GM12878 (cell line): ENCODE data around the gene NPC1.

Experiments
- ATF2 ChIP-seq: IDR thresholded peaks from 2 replicates; pipeline ENCODE4 v1.6.1; 2012; ENCODE audit warnings: low read length, inconsistent platforms
- CEBPB ChIP-seq, 2 experiments: fragments of 150-350 bp in 1 of 2; IDR thresholded peaks; 2 replicates each; pipeline ENCODE4 v1.6.1; 2012 to 2014; ENCODE audit warnings: low read depth in 2 of 2, low read length in 2 of 2, borderline replicate concordance in 1 of 2, inconsistent platforms in 1 of 2
- CREM ChIP-seq: IDR thresholded peaks from 2 replicates; pipeline ENCODE4 v1.6.1; 2014; ENCODE audit warnings: antibody characterized with exemption, low read depth
- CTCF ChIP-seq, 3 experiments: IDR thresholded peaks in 2 of 3; conservative IDR thresholded peaks in 1 of 3; 2 replicates each; pipeline ENCODE4 v1.5.1; 2011; ENCODE audit warnings: low read depth in 3 of 3, low read length in 3 of 3, mild to moderate bottlenecking in 3 of 3, control low read depth in 2 of 3, moderate library complexity in 2 of 3, inconsistent platforms in 1 of 3, mixed read lengths in 1 of 3; ENCODE audit not compliant: control insufficient read depth in 2 of 3, insufficient read depth in 1 of 3; ENCODE audit errors: extremely low read depth in 1 of 3
- EGR1 ChIP-seq, 2 experiments: IDR thresholded peaks; 1 replicate in 1 of 2; 2 replicates in 1 of 2; pipeline ENCODE4 v1.6.1; 2011 to 2012; ENCODE audit warnings: low read depth in 2 of 2, low read length in 2 of 2, borderline replicate concordance in 1 of 2, mild to moderate bottlenecking in 1 of 2, moderate library complexity in 1 of 2
- EZH2 ChIP-seq: IDR thresholded peaks from 2 replicates; pipeline ENCODE4 v1.6.1; 2012; ENCODE audit warnings: low read depth, mild to moderate bottlenecking, control low read depth, inconsistent platforms, low read length, borderline replicate concordance; ENCODE audit not compliant: control insufficient read depth
- HDAC2 ChIP-seq: fragments of 200-600 bp; sonication (generic); IDR thresholded peaks from 2 replicates; pipeline ENCODE4 v1.6.1; 2017
- NFYA ChIP-seq: IDR thresholded peaks from 2 replicates; pipeline ENCODE4 v1.6.1; 2011; ENCODE audit warnings: low read depth, mild to moderate bottlenecking, low read length, improper control_type of control experiment, borderline replicate concordance
- POLR2A ChIP-seq: IDR thresholded peaks from 2 replicates; pipeline ENCODE4 v1.6.1; 2011; ENCODE audit warnings: low read depth, mild to moderate bottlenecking, low read length
- POLR2AphosphoS2 ChIP-seq: IDR thresholded peaks from 2 replicates; pipeline ENCODE4 v1.6.1; 2011; ENCODE audit warnings: low read depth, mild to moderate bottlenecking, low read length, improper control_type of control experiment, moderate library complexity
- RB1 ChIP-seq: fragments of 450-650 bp; formaldehyde crosslinking; IDR thresholded peaks from 2 replicates; pipeline ENCODE4 v1.6.1; 2017; ENCODE audit warnings: mild to moderate bottlenecking, borderline replicate concordance
- SMC3 ChIP-seq: IDR thresholded peaks from 2 replicates; pipeline ENCODE4 v1.6.1; 2011; ENCODE audit warnings: low read length, improper control_type of control experiment, borderline replicate concordance
- SPI1 ChIP-seq: IDR thresholded peaks from 2 replicates; pipeline ENCODE4 v1.6.1; 2011; ENCODE audit warnings: low read depth, mild to moderate bottlenecking, low read length, moderate library complexity, borderline replicate concordance; ENCODE audit not compliant: insufficient read depth
- SUZ12 ChIP-seq: fragments of 200-600 bp; sonication (generic); IDR thresholded peaks from one replicate; pipeline ENCODE4 v1.6.1; 2018; ENCODE audit warnings: antibody characterized with exemption, mild to moderate bottlenecking; ENCODE audit not compliant: unreplicated experiment

GRCh38 chr18:23498877-23499276, 87.4 kb downstream of the NPC1 start:
- TF ChIP-seq POLR2A: no peak
- no peak for TF ChIP-seq ATF2
- no peak for TF ChIP-seq SPI1
- no peak for TF ChIP-seq EGR1 (IDR thresholded peaks at IDR 0.05; ENCODE audit: borderline replicate concordance in 1 of 2, low read depth in 2 of 2, low read length in 2 of 2)
- TF ChIP-seq RB1: no peak
- TF ChIP-seq CEBPB (IDR thresholded peaks at IDR 0.05; ENCODE audit: borderline replicate concordance in 1 of 2, low read depth in 2 of 2, low read length in 2 of 2): no peak
- TF ChIP-seq CTCF (IDR thresholded peaks at IDR 0.05 in 2 of 3, conservative IDR thresholded peaks at IDR 0.05 in 1 of 3; ENCODE audit: control insufficient read depth in 2 of 3, extremely low read depth in 1 of 3, insufficient read depth in 1 of 3, low read depth in 3 of 3, low read length in 3 of 3): peak; percentile 74 to 92 (median 90)
- TF ChIP-seq HDAC2: no peak
- no peak for TF ChIP-seq NFYA
- peak; percentile 57 for TF ChIP-seq SMC3
- TF ChIP-seq SUZ12: no peak
- TF ChIP-seq POLR2AphosphoS2: no peak
- no peak for TF ChIP-seq CREM
- no peak for TF ChIP-seq EZH2
